NCI-H446 (cell line): ENCODE measurements around the gene SFRP2.

ENCODE experiments used
- DNase-seq, 2 experiments: peaks; one replicate each; lab custom pipeline; 2025; lab: John Stamatoyannopoulos, UW

SFRP2 gene

GRCh38 chr4:153771046-153771445 lies 17.8 kb downstream of the SFRP2 start:
- DNase-seq, result no peak

- DNase-seq, result no peak
These were observed 22.1 kb downstream of the SFRP2 start for GRCh38 chr4:153766758-153767157.

- no peak for DNase-seq
These were observed 23.0 kb downstream of the SFRP2 start for GRCh38 chr4:153765894-153766293.

- DNase-seq, result no peak
These were observed 24.1 kb downstream of the SFRP2 start for GRCh38 chr4:153764601-153765368.

- DNase-seq, result no peak
These were observed 25.5 kb downstream of the SFRP2 start for GRCh38 chr4:153763404-153763803.

GRCh38 chr4:153759407-153760316 lies 29.2 kb downstream of the SFRP2 start, which contains the start of gene RNF175:
Gene RNF175, minus strand, starts transcription at chr4:153760024. Its CDS starts 162 bp downstream, at chr4:153759862.
- DNase-seq, result no peak

GRCh38 chr4:153758688-153759406 lies 30.0 kb downstream of the SFRP2 start:
- no peak for DNase-seq

- DNase-seq, result no peak
These were observed 30.7 kb downstream of the SFRP2 start for GRCh38 chr4:153758136-153758535.

GRCh38 chr4:153757407-153757806 lies 31.5 kb downstream of the SFRP2 start:
- DNase-seq, result no peak

GRCh38 chr4:153755186-153755585 lies 33.7 kb downstream of the SFRP2 start:
- DNase-seq, result no peak

- DNase-seq, result peak; percentile 42 to 72
These were observed 38.6 kb downstream of the SFRP2 start for GRCh38 chr4:153750197-153750817.

- DNase-seq, result no peak
These were observed 40.5 kb downstream of the SFRP2 start for GRCh38 chr4:153748378-153748777.

GRCh38 chr4:153747406-153747955 lies 41.4 kb downstream of the SFRP2 start:
- no peak for DNase-seq

GRCh38 chr4:153745651-153746050 lies 43.2 kb downstream of the SFRP2 start:
- DNase-seq, result no peak

- no peak for DNase-seq
These were observed 47.3 kb downstream of the SFRP2 start for GRCh38 chr4:153741541-153741940.

GRCh38 chr4:153735906-153736461 lies 52.9 kb downstream of the SFRP2 start:
- DNase-seq, result no peak

- no peak for DNase-seq
These were observed 55.0 kb downstream of the SFRP2 start for GRCh38 chr4:153733751-153734448.

GRCh38 chr4:153731239-153731638 lies 57.6 kb downstream of the SFRP2 start:
- DNase-seq, result no peak
